ENCODE measurements around the gene NTRK2.

The NTRK2 gene

GRCh38 chr9:84866396-84867175, 197.1 kb downstream of the NTRK2 start:
- TF ChIP-seq CEBPB (IDR thresholded peaks at IDR 0.05), result no peak
- no peak for TF ChIP-seq MAX (IDR thresholded peaks at IDR 0.05)
- no peak for TF ChIP-seq TAF1 (IDR thresholded peaks at IDR 0.05; ENCODE audit: low read depth)
- TF ChIP-seq ZBTB7A (IDR thresholded peaks at IDR 0.05; ENCODE audit: low read depth), result no peak
- no peak for TF ChIP-seq USF1 (IDR thresholded peaks at IDR 0.05)
- no peak for TF ChIP-seq RAD21 (IDR thresholded peaks at IDR 0.05; ENCODE audit: low read depth)
- TF ChIP-seq NFIC (IDR thresholded peaks at IDR 0.05), result no peak
- TF ChIP-seq EP300 (IDR thresholded peaks at IDR 0.05; ENCODE audit: borderline replicate concordance), result no peak
- TF ChIP-seq CREB1 (IDR thresholded peaks at IDR 0.05; ENCODE audit: low read depth), result no peak
- TF ChIP-seq TCF12 (IDR thresholded peaks at IDR 0.05; ENCODE audit: low read depth), result no peak
- TF ChIP-seq TEAD4 (IDR thresholded peaks at IDR 0.05), result no peak
- TF ChIP-seq YY1 (IDR thresholded peaks at IDR 0.05; ENCODE audit: low read depth), result no peak
- no peak for TF ChIP-seq EGR1 (IDR thresholded peaks at IDR 0.05)
- no peak for TF ChIP-seq REST (IDR thresholded peaks at IDR 0.05; ENCODE audit: low read depth)
- no peak for TF ChIP-seq FOXM1 (IDR thresholded peaks at IDR 0.05; ENCODE audit: borderline replicate concordance, low read depth)

- TF ChIP-seq CEBPB (IDR thresholded peaks at IDR 0.05), result no peak
Observed at GRCh38 chr9:84867186-84867585, 197.7 kb downstream of the NTRK2 start.

GRCh38 chr9:84869091-84869490, 199.6 kb downstream of the NTRK2 start:
- no peak for TF ChIP-seq YY1 (IDR thresholded peaks at IDR 0.05; ENCODE audit: low read depth)
- TF ChIP-seq EGR1 (IDR thresholded peaks at IDR 0.05), result no peak
- TF ChIP-seq TAF1 (IDR thresholded peaks at IDR 0.05; ENCODE audit: low read depth), result no peak
- TF ChIP-seq NFIC (IDR thresholded peaks at IDR 0.05), result no peak
- no peak for TF ChIP-seq ZBTB7A (IDR thresholded peaks at IDR 0.05; ENCODE audit: low read depth)
- no peak for TF ChIP-seq MAX (IDR thresholded peaks at IDR 0.05)
- TF ChIP-seq CEBPB (IDR thresholded peaks at IDR 0.05), result no peak
- TF ChIP-seq CREB1 (IDR thresholded peaks at IDR 0.05; ENCODE audit: low read depth), result no peak
- TF ChIP-seq RAD21 (IDR thresholded peaks at IDR 0.05; ENCODE audit: low read depth), result no peak
- TF ChIP-seq REST (IDR thresholded peaks at IDR 0.05; ENCODE audit: low read depth), result no peak
- TF ChIP-seq USF1 (IDR thresholded peaks at IDR 0.05), result no peak
- TF ChIP-seq TCF12 (IDR thresholded peaks at IDR 0.05; ENCODE audit: low read depth), result no peak
- TF ChIP-seq EP300 (IDR thresholded peaks at IDR 0.05; ENCODE audit: borderline replicate concordance), result no peak
- no peak for TF ChIP-seq TEAD4 (IDR thresholded peaks at IDR 0.05)
- TF ChIP-seq FOXM1 (IDR thresholded peaks at IDR 0.05; ENCODE audit: borderline replicate concordance, low read depth), result no peak

- TF ChIP-seq TEAD4 (IDR thresholded peaks at IDR 0.05) (no peak), EP300 (IDR thresholded peaks at IDR 0.05; ENCODE audit: borderline replicate concordance) (no peak), NFIC (IDR thresholded peaks at IDR 0.05) (no peak), REST (IDR thresholded peaks at IDR 0.05; ENCODE audit: low read depth) (no peak), FOXM1 (IDR thresholded peaks at IDR 0.05; ENCODE audit: borderline replicate concordance, low read depth) (no peak), TAF1 (IDR thresholded peaks at IDR 0.05; ENCODE audit: low read depth) (no peak), ZBTB7A (IDR thresholded peaks at IDR 0.05; ENCODE audit: low read depth) (no peak), USF1 (IDR thresholded peaks at IDR 0.05) (no peak), CREB1 (IDR thresholded peaks at IDR 0.05; ENCODE audit: low read depth) (no peak), RAD21 (IDR thresholded peaks at IDR 0.05; ENCODE audit: low read depth) (no peak), CEBPB (IDR thresholded peaks at IDR 0.05) (no peak)
Observed at GRCh38 chr9:84871983-84872382, 202.5 kb downstream of the NTRK2 start.

All from Ishikawa (cell line).